ENCODE results near the gene NRXN3. TPM values are rescaled to one million over a fixed set of nuclear protein-coding genes. Genes with fewer than 3 reads are reported as not detected.

NRXN3 gene
- total RNA-seq, 1 donor from 2014 or later: 20.3 TPM

- no peak for DNase-seq (ENCODE audit: low spot score)
These were observed 71.9 kb downstream of the NRXN3 start for GRCh38 chr14:78242086-78242485.

GRCh38 chr14:78243187-78243586 lies 73.0 kb downstream of the NRXN3 start:
- no peak for DNase-seq (ENCODE audit: low spot score)

GRCh38 chr14:78245238-78245637 lies 75.1 kb downstream of the NRXN3 start:
- no peak for DNase-seq (ENCODE audit: low spot score)

- DNase-seq (ENCODE audit: low spot score): no peak
These were observed 78.4 kb downstream of the NRXN3 start for GRCh38 chr14:78248501-78249090.

GRCh38 chr14:78251308-78251707 lies 81.1 kb downstream of the NRXN3 start:
- no peak for DNase-seq (ENCODE audit: low spot score)

GRCh38 chr14:78253986-78254385 lies 83.8 kb downstream of the NRXN3 start:
- DNase-seq (ENCODE audit: low spot score): no peak

GRCh38 chr14:78254911-78255461 lies 84.8 kb downstream of the NRXN3 start:
- no peak for DNase-seq (ENCODE audit: low spot score)

GRCh38 chr14:78259831-78260230 lies 89.7 kb downstream of the NRXN3 start:
- DNase-seq (ENCODE audit: low spot score): no peak

- no peak for DNase-seq (ENCODE audit: low spot score)
These were observed 108.5 kb downstream of the NRXN3 start for GRCh38 chr14:78278464-78279250.

- no peak for DNase-seq (ENCODE audit: low spot score)
These were observed 112.3 kb downstream of the NRXN3 start for GRCh38 chr14:78282437-78282836.

GRCh38 chr14:78286210-78286609 lies 116.0 kb downstream of the NRXN3 start:
- DNase-seq (ENCODE audit: low spot score): no peak

- DNase-seq (ENCODE audit: low spot score): no peak
These were observed 121.8 kb downstream of the NRXN3 start for GRCh38 chr14:78292003-78292402.

GRCh38 chr14:78297858-78298257 lies 127.7 kb downstream of the NRXN3 start:
- DNase-seq (ENCODE audit: low spot score): no peak

- DNase-seq (ENCODE audit: low spot score): no peak
These were observed 128.1 kb downstream of the NRXN3 start for GRCh38 chr14:78298298-78298697.

GRCh38 chr14:78302841-78303240 lies 132.7 kb downstream of the NRXN3 start:
- no peak for DNase-seq (ENCODE audit: low spot score)

GRCh38 chr14:78307671-78308070 lies 137.5 kb downstream of the NRXN3 start:
- DNase-seq (ENCODE audit: low spot score): no peak

GRCh38 chr14:78308079-78308478 lies 137.9 kb downstream of the NRXN3 start:
- no peak for DNase-seq (ENCODE audit: low spot score)

GRCh38 chr14:78310272-78310671 lies 140.1 kb downstream of the NRXN3 start:
- DNase-seq (ENCODE audit: low spot score): no peak

GRCh38 chr14:78313499-78313898 lies 143.3 kb downstream of the NRXN3 start:
- DNase-seq (ENCODE audit: low spot score): no peak

- no peak for DNase-seq (ENCODE audit: low spot score)
These were observed 144.3 kb downstream of the NRXN3 start for GRCh38 chr14:78314484-78314883.

- DNase-seq (ENCODE audit: low spot score): no peak
These were observed 145.9 kb downstream of the NRXN3 start for GRCh38 chr14:78316052-78316451.

- DNase-seq (ENCODE audit: low spot score): no peak
These were observed 146.6 kb downstream of the NRXN3 start for GRCh38 chr14:78316786-78317185.

- DNase-seq (ENCODE audit: low spot score): no peak
These were observed 149.2 kb downstream of the NRXN3 start for GRCh38 chr14:78319406-78319805.
